ENCODE results near the gene BEND7. TPM values are rescaled to one million over a fixed set of nuclear protein-coding genes. Genes with fewer than 3 reads are reported as not detected.
A peak's percentile ranks its signal among the peaks of the same experiment; 100 is the strongest.

The BEND7 gene
- total and polyA plus RNA-seq, 2 of the 13 experiments (the other 11 are each of a cell fraction or from before 2014, with no cell fraction given) = 14.1 to 17.1 TPM

- TF ChIP-seq BCLAF1 (IDR thresholded peaks at IDR 0.05) (no peak), ZNF142 (CRISPR knock-in tag; IDR thresholded peaks at IDR 0.05) (no peak), NR0B2 (CRISPR knock-in tag; IDR thresholded peaks at IDR 0.05) (no peak), ATF4 (CRISPR knock-in tag; IDR thresholded peaks at IDR 0.05) (peak in 1 of 2 experiments; percentile 65; a peak in 2 of 4 replicates), TFDP2 (CRISPR knock-in tag; IDR thresholded peaks at IDR 0.05) (no peak), SUZ12 (IDR thresholded peaks at IDR 0.05; ENCODE audit: low read depth, low read length) (no peak), ZNF224 (CRISPR knock-in tag; IDR thresholded peaks at IDR 0.05) (no peak), ZNF576 (CRISPR knock-in tag; IDR thresholded peaks at IDR 0.05) (no peak), STAT5B (CRISPR knock-in tag; IDR thresholded peaks at IDR 0.05) (no peak), SMYD3 (CRISPR knock-in tag; IDR thresholded peaks at IDR 0.05) (no peak), WIZ (CRISPR knock-in tag; IDR thresholded peaks at IDR 0.05) (no peak), HOXD1 (CRISPR knock-in tag; IDR thresholded peaks at IDR 0.05) (no peak), SAP130 (CRISPR knock-in tag; IDR thresholded peaks at IDR 0.05; ENCODE audit: low read depth) (0 out of 2 replicates have a peak, but pooled peaks have one; percentile 29), HMGA1 (CRISPR knock-in tag; conservative IDR thresholded peaks at IDR 0.05) (no peak), EEA1 (CRISPR knock-in tag; IDR thresholded peaks at IDR 0.05; ENCODE audit: borderline replicate concordance) (no peak), ZNF577 (CRISPR knock-in tag; IDR thresholded peaks at IDR 0.05; ENCODE audit: borderline replicate concordance, low read depth) (no peak), ZGPAT (CRISPR knock-in tag; IDR thresholded peaks at IDR 0.05) (0 out of 2 replicates have a peak, but pooled peaks have one; percentile 28)
Measured at GRCh38 chr10:13500201-13500600, 28.6 kb downstream of the BEND7 start (continued).

Measured in HepG2 (cell line).